Kidney capillary endothelial cell (primary cell): ENCODE data around the gene KIFC3.
"Not testable (repeated sequence)": the region's sequence is repeated elsewhere in the genome, so short reads cannot be mapped to it uniquely, and the experiment has no call there.

Experiments
- DNase-seq: peaks from one replicate; pipeline ENCODE4 v3.0.0-alpha.2; 2018; ENCODE audit warnings: low spot score

The KIFC3 gene, protein sequence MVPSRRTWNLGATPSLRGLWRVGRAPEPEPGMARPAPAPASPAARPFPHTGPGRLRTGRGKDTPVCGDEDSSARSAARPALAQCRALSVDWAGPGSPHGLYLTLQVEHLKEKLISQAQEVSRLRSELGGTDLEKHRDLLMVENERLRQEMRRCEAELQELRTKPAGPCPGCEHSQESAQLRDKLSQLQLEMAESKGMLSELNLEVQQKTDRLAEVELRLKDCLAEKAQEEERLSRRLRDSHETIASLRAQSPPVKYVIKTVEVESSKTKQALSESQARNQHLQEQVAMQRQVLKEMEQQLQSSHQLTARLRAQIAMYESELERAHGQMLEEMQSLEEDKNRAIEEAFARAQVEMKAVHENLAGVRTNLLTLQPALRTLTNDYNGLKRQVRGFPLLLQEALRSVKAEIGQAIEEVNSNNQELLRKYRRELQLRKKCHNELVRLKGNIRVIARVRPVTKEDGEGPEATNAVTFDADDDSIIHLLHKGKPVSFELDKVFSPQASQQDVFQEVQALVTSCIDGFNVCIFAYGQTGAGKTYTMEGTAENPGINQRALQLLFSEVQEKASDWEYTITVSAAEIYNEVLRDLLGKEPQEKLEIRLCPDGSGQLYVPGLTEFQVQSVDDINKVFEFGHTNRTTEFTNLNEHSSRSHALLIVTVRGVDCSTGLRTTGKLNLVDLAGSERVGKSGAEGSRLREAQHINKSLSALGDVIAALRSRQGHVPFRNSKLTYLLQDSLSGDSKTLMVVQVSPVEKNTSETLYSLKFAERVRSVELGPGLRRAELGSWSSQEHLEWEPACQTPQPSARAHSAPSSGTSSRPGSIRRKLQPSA

DNA sequence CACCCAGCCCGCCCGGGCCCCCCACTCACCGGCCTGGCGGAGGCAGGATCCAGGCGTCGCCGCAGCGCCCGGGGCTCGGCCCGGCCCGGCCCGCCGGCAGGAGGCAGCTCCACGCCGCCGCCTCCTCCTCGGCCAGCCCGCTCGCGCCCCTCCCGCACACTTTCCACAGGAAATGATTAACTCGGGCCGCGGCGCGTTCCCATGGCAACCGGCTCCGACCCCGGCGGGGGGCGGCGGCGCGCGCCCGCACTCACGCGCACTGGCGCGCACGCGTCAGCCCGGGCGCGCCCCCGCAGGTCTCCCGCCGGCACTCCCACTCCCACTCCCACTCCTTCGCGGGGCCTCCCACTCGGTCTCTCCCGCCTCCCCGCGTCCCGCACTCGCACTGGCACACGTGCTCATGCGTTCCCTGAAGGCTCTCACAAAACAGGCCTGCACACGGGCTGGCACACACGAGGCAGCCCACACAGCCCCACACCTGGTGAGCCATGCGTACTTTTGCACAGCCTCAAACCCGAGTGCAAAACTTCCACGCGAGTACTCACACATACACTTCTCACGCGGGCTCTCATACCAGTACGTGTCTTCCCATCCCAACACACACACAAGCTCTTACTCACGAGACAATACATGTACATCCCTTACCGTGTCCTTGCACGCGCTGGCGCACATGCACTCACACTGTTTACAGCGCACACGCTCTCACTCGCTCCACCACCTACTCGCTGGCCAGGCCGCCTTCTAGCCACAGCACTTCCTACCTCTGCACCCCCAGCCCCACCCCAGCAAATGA, at the start of gene KIFC3:
Gene KIFC3, minus strand, starts transcription at position 151 of the 793 bp plus-strand sequence. CDS start 4,248 bp downstream, outside the sequence.
- DNase-seq = peak; percentile 83

DNA sequence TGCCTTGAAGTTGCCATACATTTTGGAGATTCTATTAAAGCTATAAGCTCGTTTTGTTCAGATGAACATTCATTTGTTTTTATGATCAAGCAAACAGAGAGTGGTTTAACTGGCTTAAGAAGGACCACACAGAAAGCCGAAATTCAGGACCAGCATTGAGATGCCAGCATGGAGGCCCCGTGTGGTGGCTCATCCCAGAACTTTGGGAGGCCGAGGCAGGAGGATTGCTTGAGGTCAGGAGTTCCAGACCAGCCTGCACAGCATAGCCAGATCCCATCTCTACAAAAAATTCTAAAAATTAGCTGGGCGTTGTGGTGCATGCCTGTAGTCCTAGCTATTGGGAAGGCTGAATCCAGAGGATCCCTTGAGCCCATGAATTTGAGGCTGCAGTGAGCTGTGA, 45.9 kb upstream of the KIFC3 start:
- no peak for DNase-seq

DNA sequence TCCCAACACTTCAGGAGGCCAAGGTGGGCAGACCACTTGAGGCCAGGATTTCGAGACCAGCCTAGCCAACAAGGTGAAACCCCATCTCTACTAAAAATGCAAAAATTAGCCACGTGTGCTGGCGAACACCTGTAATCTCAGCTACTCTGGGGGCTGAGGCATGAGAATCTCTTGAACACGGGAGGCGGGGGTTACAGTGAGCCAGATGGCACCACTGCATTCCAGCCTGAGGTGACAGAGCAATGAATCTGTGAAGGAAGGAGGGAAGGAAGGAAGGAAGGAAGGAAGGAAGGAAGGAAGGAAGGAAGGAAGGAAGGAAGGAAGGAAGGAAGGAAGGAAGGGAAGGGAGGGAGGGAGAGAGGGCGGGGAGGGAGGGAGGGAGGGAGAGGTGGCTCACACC, 44.6 kb upstream of the KIFC3 start:
- DNase-seq = not testable (repeated sequence)

DNA sequence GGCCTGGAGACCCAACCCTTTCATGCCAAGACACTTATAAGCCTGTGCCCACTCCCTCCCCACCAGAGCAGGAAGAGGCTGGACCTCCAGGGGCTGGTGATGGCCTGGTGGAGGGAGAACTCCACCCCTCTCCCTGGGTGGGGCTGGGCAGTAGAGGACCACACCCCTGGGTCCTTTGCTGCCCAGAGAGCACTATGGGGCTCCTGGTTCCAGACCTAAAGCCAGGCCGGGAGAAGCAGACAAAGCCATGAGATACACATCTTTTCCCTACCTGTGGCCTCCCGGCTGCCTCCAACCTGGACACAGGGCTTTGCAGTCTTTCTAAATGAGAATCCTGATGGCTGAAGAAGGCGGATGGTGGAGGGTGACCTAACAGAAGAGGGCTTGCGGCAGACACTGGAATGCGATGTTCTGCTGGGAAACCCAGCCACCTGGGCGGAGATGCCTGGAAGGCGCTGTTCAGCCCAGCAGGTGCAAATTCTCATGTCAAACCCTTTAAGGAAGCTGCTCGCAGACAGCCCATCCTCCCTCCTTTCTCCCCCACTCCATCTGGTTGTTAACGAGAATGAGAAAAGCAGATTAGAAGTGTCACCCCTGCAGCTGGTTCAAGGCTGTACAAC, 43.9 kb upstream of the KIFC3 start:
- no peak for DNase-seq

GRCh38 chr16:57845115-57845514, 42.8 kb upstream of the KIFC3 start:
- DNase-seq = no peak

- DNase-seq = no peak
Measured at GRCh38 chr16:57844416-57845030, 42.2 kb upstream of the KIFC3 start.

DNA sequence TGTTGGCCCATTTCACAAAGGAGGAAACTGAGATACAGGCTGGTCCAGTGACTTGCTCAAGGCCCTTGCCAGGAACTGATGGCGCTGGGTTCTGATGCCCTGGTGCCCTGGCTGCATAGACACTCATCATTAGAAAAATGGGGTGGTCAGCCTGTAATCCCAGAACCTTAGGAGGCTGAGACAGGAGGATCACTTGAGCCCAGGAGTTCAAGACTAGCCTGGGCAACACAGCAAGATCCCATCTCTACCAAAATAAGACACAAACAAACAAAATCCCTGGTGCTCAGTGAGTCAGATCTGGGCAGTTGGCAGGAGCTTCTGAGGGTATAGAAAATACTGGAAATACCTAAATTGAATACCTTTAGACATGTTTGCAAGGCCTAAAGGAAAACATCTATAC, 41.1 kb upstream of the KIFC3 start:
- no peak for DNase-seq

- DNase-seq = no peak
Measured at GRCh38 chr16:57842601-57843000, 40.3 kb upstream of the KIFC3 start.

DNA sequence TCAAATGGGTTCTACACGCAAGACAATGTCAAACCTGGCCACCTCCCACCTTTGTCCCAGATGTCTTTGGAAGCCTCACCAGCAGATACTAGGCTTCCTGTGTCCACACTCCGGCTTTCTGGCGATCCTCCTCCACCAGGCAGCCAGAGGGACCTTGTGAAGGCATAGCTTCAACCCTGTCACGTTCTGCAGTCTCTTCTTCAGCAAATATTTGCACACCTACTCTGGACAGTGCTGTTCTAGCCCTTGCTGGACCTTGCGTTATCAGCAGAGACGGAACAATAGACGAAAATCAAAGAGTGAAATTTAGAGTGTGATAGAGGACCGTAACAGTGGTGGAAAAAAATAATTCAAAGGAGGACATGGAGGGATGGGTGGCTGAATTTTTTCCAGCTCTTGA, 38.5 kb upstream of the KIFC3 start:
- no peak for DNase-seq

DNA sequence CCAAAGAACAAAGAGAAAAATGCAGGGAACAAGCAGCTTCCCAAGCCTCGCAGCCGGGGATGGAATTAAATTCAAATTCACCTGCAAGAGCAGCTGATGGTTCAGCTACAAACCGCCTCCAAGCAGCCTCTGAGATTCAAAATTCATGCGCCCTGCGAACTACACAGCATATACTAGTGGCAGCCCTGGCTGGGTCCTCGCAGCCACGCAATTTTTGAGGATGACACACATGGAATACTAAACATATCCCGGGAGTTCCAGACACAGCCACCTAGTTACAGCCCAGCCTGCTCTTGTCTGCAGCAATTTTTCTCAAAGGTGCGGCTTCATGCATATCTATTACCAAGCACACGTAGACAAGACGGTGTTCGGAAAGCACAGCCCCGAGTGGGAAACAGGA, 35.9 kb upstream of the KIFC3 start:
- DNase-seq = no peak

DNA sequence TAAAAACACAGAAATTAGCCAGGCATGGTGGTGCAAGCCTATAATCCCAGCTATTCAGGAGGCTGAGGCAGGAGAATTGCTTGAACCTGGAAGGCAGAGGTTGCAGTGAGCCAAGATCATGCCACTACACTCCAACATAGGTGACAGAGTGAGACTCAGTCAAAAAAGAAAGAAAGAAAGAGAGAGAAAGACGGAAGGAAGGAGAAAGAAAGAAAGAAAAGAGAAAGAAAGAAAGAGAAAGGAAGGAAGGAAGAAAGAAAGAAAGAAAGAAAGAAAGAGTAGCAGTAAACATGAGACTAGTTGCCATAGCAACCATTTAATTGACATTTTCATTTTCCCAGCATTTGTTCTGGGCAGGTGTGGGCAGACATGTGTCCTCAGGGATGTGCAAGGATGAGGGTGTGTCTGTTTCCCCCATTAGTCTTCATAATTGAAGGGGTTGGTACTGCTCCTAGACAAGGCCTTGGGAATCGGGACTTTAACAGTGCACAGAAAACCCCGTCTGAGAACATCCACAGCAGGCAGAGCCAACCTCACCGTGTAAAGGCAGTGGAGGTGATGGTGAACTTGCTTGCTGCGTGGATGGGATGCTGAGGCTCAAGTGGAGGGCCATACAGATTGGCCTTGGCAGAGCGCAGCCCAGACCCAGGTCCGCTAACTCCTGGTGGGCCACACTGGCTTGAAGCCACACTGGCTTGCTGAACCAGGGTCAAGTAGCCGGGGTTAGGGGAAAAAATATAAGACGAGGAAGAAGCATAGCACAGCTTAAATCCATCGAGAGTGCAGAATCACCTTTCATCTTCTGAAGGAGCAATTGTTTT, 35.2 kb upstream of the KIFC3 start:
- DNase-seq = no peak

GRCh38 chr16:57835439-57835838, 33.1 kb upstream of the KIFC3 start:
- not testable (repeated sequence) for DNase-seq

- peak; percentile 30 for DNase-seq
Measured at GRCh38 chr16:57834936-57835335, 32.6 kb upstream of the KIFC3 start.

GRCh38 chr16:57830890-57831484, 28.7 kb upstream of the KIFC3 start:
- DNase-seq = no peak

- no peak for DNase-seq
Measured at GRCh38 chr16:57829969-57830360, 27.7 kb upstream of the KIFC3 start.

- no peak for DNase-seq
Measured at GRCh38 chr16:57828272-57829161, 26.2 kb upstream of the KIFC3 start.

- DNase-seq = no peak
Measured at GRCh38 chr16:57826706-57827625, 24.7 kb upstream of the KIFC3 start.

- no peak for DNase-seq
Measured at GRCh38 chr16:57826052-57826451, 23.8 kb upstream of the KIFC3 start.
